CD4-positive, alpha-beta T cell treated with Interleukin-10 for 1 hour (primary cell): ENCODE results near the gene PNMA1.

ENCODE experiments used
- DNase-seq: peaks from one replicate; pipeline ENCODE4 v3.0.0-alpha.2; 2020

The PNMA1 gene

DNA sequence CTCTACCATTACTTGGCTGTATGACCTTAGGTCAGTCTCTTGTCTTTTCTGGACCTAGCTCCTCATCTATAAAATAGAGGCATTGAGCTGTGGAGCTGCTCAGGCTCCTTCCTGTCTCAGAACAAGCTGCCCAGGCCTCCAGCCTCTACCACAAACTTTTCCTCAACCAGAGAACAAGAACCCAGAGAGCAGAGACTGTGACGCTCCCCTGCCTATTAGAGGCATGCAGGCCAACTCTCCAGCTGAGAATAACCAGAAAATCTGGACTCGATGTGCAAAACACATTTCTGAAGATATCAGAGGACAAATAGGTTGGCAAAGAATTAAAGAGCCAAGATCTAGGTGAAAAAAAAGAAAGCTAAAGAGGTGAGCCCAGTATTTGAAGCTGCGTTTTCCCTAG, 17.8 kb upstream of the PNMA1 start:
- no peak for DNase-seq

DNA sequence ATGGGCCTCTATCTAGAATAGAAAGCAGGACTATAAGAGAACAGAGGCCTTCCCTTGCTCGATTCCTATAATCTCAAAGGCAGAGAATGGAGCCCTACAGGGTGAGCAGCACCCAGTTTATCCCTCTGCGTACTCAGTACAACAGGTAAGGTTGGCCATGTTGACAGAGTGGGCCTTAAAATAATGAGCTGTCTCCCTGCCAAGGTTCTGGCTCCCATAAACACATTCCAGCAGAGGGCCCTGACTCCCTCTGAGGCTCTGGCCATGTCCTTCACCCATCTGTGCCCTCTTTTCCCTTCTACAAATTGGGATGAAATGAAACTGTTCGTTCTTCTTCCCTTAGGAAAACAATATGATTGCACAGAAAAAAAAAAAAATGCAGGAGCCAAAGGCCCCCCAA, 16.9 kb upstream of the PNMA1 start:
- no peak for DNase-seq

DNA sequence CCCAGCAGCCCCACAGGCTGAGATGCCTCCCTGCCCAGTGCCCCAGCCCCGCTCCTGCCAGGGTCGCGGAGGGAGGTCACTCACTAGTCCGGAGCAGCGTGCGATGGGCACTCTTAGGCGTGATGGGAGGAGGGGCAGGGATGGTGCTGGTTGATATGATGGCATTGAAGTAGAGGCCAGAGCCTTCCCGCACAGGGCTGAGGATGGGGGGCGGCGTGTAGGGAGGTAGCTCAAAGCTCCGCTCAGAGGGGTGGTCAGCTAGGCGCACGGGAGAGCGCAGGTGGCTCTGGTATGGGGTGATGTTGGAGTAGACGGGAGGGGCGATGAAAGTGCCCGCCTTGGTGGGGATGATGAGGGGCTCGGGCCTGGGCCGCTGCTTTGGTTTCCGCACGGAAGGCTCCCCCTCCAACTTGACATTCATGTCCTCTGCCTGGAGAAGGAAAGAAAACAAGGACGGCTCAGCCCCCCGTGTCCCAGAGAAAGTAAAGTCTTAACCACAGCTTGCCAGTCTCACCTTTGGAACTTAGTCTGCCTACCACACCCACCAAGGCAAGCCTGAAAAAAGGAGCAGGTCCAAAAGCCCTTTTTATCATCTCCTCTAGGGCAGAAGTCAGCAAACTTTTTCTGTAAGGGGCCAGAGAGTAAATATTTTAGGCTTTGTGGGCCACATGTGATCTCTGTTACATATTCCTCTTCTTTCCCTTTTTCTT, 15.5 kb upstream of the PNMA1 start:
- no peak for DNase-seq

DNA sequence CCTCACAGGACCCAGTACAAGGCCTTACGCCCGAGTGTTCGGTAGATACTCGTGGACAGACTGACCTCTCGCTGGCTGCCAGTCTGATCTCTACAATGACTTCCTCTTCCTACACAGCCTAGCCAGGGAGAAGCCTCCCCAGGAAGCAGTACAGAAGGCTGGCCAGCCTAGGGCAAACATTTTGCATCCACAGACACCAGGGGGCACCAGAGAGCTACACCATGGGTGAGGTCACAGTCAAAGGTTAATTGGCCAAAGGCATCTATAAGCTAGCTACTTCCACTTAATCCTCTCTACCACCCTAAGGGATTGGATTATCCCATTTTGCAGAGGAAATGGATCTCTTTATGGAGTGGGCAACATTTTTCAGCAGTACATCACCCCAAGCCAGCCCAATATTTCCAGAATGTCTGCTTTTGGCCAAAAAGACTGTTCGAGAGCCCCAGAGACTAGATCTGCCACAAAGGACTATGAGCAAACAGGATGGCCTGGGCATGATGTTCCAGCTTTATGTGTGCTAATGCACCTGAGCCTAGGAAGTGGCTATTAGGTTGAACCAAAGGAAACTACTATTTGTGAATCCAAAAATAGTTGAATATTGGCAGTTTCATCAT, 14.6 kb upstream of the PNMA1 start:
- DNase-seq, result peak; percentile 87

DNA sequence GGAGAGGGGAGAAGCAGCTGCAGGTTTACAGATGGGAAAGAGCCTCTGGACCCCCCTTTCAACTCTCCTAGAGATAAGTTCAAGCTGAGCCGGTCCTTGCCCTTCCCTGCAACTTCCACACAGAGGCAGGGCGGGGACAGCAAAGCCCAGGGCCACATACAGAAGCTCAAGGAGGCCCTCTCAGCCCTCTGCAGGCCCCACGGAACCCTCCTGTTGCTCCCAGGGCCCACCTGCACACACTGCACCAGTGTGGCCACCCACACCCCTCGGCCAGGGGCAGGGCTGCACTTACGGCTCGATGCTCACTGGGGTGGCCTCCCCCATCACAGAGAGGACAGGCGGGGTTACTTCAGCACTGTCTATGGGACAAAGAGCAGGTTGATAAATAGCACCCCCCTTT, 13.0 kb upstream of the PNMA1 start:
- no peak for DNase-seq

DNA sequence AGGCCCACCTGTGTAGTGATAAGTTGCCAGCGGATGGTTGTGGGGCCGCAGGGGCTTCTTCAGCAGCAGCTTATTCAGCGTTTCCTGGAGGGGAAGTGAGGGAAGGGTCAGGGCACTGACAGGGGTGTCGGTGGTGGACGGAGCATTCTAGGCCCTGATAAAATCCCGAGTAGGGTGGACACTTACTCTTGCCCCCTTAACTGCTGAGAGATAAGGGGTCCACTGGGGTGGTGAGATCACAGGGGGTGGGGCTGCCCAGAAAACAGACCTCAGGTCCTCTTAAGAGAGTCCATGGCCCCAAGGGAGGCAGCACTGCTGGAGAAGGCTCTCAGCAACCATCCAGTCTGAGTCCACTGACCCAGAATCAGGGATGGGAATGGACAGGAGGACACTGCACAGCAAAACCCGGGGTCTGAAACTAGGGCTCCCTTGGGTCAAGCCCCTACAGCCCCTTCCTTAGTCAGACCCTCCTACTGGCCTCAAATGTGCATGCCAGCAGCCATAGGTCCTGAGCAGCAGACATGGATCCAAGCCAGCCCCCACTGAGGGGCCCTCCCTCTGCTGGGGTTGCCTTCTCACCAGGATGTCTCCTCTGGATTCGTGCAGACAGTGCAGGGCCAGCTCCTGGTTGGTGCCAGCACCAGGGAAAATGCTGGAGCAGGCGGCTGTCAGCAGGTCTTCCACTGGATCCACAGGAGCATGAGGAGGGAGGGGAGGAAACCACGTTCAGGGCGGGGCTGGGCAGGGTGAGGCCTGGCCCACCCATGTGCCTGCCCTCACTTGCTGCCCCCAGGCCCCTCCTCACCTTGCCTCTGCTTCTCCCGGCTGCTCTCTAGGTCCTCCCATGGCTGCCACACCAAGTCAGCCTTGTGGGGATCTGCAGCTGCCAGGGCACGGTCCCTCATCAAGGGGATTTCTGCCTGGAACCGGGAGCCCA, 12.1 kb upstream of the PNMA1 start:
- no peak for DNase-seq

DNA sequence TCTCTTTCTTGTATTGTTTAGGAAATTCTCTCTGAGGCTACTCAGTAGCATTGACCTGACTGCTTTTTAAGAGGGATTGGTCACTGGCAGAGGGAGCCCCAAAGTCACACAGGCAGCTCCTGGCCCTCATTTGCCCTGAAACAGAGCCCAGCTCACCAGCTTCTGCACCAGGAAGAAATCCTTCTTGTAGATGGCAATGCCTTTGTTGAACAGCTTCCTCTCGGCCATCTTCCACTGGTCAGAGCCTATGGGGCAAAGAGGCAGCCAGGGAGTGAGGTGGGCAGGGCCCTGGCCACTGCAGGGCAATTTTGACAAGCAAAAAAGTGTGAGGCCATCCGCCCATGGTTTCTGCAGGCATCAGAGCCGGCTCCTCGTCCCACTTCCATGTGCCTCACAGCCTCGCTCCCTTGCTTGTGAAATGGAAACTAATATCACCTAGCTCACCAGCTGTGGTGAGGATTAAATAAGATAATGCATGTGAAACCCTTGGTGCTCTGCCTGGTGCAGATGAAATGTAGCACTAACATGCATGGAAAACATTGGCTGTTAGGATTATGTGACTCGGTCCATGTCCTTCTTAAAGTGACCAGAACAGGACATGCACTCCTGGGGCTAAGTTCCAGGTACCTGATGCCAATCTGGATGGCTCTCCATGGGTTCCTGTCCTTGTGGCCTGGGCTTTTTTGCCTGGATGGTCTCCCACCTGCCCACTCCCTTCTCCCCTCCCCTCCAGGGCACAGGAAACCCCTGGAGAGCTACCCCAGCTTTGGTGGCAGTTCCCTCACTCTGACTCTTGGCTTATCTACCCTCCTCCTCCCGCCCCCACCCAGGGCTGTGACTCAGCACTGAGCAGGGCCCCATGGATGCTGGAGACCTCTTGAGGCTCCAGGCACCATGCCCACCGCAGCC, 11.2 kb upstream of the PNMA1 start:
- no peak for DNase-seq

DNA sequence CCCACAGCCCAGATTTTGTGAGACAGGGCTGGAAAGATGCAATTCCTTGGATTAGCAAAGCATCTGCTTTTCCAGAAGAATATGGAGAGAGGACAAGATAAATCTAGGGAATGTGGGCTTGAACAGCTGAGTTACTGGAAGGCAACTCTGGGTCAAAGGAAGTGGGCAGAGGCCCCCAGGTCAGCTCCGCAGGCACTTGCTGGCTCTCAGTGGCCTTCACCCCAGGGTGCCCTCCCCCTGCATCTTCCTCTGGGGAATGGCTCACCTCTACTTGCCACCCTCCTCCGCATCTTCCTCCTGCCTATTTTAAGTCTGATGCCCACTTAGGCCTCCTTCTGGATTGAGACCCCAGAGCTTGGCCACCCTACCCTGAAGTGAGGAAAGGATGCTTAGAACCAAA, 10.5 kb upstream of the PNMA1 start:
- no peak for DNase-seq

DNA sequence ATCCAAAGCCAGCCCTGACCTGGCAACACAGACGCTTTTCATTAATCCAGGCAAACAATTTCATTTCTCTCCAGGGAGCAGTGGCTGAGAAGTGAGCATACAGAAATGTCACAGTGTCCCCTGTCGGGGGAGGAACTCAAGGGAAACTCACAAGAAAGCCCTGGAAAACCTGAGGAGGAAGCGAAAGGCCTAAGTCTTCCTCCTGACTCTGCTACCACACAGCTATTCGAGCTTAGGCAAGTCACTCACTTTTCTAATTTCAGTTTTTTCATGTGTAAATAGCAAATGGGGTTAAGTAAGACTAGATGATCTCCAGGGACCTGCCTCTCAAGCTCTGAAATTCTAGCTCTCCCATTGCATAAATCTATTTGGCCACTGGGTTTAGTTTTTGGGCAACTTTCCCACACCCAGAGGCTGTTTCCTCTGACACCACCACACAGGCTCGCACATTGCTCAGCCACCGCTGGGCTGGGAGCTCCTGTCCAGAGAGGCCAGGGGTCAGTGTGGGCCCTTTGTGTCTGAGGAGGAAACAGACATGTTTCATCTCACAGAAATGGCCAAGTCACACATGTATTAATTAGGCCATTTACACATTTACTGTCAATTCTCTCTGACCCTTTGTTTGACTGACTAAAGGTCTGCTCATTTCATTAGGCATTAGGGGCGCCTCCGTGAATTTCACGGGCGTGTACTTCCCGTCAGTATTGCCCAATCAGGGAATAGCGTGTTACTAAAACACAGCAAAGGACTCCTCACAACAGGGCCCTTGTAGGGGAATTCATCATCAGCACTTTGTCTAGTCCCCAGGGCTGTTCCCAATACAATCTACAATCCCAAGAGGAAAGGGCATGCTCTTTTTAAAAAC, 9.8 kb upstream of the PNMA1 start:
- no peak for DNase-seq

DNA sequence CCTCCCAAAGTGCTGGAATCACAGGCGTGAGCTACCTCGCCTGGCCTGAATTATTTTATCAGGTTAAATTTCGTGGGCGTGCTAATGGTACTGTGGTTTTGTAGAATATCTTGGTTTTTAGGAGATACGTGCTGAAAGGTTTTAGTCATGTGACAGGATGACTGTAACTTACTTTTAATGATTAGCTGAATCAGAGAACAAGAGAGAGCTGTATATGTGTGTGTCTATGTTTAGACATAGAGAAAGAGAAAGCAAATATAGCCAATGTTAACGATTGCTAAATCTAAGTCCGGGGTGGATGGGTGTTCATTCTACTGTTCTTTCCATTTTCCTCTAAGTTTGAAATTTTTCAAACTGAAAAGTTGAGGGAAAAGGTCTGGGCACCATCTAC, 9.2 kb upstream of the PNMA1 start:
- DNase-seq, result no peak

DNA sequence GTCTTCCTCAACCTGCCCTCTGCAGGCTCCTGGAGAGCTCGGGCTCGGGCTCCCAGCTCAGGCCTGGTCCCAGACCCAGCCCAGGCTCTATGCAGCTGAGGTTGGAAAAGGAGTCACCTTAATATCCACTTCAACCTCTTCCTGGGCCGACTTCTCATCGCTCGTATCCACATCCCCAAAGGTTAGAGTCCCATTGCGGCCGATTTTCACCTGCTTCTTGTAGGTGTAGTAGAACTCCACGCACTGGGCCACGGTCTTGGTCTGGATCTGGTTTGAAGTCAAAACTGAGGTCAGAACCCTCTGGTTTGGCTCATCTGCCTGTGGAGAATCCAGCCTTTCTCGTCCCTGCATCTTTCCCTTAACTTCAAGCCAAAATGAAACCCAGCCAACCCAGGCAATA, 8.4 kb upstream of the PNMA1 start:
- DNase-seq, result no peak

DNA sequence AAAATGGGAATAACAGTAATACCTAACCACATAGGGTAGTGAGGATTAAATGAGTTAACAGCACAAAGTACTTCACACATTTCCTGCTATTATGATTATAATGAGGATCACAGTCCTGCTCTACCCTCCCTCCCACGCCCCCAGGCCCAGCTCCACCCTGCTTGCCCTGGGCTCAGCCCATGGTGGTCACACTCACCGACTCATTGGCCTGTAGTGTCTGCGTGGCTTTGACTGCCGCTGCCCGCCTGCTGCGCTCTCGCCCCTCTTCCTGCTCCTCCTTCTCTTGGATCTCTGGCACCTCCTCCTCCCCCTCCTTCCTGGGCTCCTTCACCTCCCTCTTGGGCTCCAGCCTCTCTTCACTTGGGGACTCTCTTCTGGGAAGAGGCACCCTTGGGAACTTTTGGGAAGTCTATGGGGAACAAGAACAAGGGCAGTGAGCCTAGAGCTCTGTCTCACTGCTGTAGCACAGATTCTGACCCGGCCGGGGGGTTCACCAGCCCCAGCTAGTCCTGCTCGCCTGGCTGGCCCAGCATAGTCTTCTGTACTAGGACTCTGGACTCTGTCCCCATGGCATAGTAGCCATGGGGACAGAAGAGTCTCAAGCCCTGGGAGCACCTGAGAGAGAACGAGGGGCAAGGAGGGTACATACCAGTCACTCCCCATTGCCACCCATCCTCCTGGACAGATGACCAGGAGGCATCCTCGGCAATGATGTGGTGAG, 7.1 kb upstream of the PNMA1 start:
- no peak for DNase-seq

DNA sequence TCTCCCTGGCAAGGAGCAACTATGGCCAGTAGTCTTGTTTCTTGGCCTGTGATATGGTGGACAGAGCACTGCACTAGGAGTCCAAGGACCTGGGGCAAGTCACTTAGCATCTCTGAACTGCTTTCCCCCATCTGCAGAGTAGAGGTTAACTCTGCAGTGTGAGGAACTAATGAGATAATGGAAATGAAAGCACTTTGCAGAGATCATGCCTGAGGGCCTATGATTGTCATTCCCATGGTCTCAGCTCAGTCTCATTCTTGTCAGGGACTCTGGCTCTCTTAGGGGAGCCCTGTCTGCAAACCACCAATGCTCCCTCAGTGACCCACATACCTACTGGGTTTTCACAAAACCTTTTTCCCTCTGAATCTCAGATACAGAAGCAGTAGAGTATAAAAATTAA, 6.5 kb upstream of the PNMA1 start:
- DNase-seq, result no peak

DNA sequence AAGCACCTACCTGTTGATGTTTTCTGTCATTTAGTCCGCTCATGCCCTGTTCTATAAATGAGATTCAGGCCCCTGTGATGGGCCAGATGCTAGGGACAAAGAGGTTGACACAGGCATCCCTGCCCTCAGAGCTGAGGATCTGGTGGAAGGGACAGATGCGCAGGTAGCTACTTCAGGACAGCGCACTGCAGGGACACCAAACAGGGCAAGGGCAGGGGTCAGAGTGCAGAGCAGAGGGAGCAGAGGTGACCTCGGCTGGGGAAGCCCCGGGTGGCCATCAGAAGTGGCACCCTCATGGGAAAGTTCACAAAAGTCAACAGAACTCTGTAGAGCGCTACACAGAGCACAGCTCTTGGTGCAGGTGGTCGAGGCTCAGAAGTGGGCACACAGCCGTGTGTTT, 5.6 kb upstream of the PNMA1 start:
- DNase-seq, result no peak

DNA sequence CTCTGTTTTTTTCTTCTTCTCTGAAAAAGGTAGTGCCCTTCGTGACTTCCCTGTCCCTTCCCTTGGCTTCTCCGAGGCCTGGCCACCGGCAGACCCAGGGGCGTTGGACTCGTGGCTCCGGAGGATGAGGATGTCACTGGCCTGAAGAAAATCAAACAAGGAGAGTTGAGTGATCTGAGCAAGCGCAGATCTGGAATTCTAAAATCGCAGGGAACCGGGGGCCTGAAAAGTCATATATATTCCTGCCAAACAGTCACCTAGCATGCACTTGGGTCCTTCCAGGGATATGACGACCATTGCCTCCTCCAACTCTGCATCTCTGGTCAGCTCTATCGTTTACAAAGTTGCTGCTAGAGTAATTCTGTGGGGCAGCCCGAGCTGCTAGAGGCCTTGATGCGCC, 5.2 kb upstream of the PNMA1 start:
- no peak for DNase-seq

DNA sequence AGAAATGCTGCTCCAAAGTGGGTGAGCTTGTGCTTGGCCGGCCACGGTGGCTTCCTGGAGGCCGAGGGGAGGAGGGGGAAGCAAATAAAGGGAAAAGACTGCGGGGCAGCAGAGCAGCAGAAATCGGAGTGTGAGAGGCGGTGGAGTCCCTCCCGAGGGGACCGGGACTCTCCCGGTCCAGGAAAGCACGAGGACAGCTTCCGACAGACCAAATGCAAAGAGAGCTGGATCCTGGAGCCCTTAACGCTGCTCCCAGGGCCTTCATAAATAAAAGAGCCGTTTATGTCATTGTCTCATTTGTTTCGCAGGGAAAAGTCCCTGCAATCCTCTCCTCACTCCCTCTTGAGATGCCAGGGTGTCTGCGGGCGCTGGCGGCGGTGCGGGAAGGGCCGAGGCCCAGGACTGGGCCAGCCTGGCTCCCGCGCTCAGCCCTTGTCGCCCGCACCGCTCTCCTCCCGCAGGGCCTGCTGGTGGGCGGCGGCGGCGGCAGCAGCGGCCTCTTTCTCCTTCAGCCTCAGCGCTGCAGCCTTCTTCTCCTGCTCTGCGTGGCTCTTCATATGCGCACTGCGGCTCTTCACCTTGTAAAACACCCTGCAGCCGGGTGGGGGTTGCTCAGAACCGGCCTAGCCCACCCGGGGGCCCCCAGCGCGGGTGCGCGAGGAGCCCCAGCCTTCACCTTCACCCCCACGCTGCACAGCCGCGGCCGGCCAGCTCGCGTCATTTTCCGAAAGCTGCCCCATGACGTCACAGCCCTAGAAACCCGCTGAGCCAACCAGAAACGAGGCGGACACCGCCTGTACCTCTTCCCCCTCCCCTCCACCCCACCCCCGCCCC, 4.5 kb upstream of the PNMA1 start:
- no peak for DNase-seq

DNA sequence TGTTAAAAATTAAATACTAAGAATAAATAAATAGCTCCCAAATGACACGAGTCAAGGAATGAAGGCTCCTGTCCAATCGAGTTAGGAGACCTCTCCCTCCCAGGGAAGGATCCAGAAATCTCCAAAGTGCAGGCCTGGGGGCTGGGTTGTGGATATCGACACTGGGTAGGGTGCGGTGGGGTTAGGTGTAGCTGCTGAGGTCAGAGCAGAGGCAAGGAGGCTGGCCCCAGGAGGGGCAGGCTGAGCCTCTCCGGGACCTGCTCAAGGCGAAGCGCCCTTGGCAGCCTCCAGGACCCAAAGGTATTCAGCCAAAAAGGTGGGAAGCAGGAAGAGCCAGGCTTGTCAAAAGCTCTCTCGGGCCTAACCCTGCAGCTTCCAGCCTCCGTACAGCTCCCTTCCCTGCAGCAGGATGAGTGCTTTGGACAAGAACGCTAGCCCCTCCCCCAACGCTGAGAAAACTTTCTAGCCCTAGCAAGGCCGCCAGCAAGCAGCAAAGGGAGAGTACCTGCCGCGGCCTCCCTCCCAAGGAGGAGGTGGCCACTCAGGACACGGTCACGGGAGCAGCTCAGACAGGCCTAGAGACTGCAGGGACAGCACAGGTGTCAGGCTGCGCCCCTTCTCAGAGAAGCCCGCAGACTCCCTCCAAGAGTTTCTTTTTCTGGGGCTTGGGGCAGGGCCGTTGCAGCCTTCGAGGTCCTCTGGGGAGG, 3.7 kb upstream of the PNMA1 start:
- no peak for DNase-seq

DNA sequence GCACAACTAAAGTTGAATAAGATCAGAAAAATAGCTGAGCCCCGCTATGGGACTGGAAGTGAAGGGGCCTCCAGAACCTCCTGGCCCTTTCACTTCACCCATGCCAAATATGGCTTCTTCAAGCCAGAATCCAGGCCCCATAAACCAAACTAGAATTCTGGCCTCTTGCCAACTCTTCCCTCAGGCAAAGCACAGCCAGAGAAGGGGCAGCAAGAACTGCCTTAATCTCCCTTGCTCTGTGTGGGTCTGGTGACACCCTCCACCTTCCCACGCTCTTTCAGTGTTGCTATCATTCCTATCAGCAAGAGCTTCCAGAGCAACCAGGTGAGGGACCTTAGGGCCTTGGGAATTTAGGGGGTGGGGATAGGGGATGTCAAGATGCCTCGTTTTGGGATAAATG, 3.1 kb upstream of the PNMA1 start:
- no peak for DNase-seq

DNA sequence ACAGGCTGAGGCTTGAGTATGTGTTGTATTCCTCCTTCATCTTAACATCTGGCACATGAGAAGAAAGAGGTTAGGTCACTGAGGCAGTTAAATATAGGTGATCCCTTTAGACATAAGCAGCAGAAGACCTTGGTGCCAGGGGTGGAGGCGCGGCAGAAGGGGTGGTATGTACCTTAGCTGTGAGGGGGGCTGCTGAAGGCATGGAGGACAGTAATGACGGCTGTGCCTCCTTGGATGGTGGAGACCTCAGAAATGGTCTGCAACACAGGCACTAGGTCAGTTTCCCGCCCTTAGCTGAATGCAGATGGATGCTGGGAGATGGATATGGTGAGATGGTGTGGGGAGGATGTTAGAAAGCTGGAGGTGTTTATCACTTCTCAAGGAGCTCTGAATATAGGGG, 1.5 kb upstream of the PNMA1 start:
- DNase-seq, result no peak

DNA sequence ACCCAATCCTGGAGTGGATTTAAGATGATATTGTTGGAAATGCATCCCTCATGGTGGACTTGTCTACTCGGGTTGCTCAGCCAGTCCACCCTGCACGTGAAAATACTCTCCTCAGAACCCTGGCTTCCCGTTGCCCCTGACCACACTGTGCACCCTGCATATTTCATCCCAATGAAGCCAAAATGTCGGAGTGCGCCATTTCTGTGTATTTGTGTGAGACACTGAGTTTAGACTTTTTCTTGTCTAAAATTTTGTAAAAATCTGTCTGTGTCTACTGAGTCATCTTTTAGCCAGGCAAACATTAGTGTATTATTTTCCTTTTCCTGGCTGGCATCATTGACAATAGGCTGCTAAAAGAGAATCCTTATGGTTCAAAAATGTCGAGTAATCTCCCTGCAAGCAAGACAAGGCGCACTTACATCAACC, 485 bp upstream of the PNMA1 start:
- no peak for DNase-seq
